ENCODE measurements around the gene GPHN. TPM values are rescaled to one million over a fixed set of nuclear protein-coding genes. Genes with fewer than 3 reads are reported as not detected.
A peak's percentile ranks its signal among the peaks of the same experiment; 100 is the strongest.

GPHN gene
- total and polyA plus RNA-seq, 2 donors from 2014 or later = 35.4 to 62.0 TPM

DNA sequence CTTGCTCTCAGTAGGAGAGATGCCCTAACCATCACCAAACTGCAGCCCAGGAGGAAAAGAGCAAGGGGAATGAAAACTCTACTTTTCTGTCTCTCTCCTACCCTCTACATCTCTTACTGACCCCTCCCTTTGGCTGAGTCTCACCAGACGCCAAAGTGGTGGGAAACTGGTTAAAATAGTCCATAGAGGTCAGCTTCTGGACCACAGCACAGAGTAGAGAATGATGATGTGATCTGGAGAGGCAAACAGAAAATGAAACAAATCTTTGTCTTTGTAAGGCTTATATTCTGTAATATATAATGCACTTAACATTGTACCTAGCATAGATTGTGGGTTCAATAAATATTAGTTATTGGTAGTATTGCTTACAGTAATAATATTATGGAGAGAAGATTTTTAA, 600.3 kb downstream of the GPHN start:
- TF ChIP-seq, protein P1, sequence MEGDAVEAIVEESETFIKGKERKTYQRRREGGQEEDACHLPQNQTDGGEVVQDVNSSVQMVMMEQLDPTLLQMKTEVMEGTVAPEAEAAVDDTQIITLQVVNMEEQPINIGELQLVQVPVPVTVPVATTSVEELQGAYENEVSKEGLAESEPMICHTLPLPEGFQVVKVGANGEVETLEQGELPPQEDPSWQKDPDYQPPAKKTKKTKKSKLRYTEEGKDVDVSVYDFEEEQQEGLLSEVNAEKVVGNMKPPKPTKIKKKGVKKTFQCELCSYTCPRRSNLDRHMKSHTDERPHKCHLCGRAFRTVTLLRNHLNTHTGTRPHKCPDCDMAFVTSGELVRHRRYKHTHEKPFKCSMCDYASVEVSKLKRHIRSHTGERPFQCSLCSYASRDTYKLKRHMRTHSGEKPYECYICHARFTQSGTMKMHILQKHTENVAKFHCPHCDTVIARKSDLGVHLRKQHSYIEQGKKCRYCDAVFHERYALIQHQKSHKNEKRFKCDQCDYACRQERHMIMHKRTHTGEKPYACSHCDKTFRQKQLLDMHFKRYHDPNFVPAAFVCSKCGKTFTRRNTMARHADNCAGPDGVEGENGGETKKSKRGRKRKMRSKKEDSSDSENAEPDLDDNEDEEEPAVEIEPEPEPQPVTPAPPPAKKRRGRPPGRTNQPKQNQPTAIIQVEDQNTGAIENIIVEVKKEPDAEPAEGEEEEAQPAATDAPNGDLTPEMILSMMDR (IDR thresholded peaks at IDR 0.05; ENCODE audit: borderline replicate concordance, extremely low read depth, insufficient read depth) = no peak

DNA sequence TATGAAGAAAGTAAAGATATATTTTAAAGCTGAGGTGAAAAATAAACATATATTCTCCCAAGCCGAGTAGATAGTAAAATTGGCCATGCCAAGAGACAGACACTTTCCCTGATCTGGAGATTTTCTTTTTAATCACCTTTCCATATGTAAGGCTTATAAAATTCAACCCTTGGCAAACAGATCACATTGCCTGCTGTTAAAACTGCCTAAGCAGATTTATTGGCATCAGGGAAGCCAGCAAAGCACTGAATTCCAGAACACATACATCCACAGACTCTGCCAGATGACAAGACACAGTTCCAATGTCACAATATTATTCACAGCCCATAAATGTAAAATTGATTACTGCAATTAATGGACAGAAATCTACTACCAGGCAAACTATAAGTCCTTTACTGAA, 603.1 kb downstream of the GPHN start:
- no peak overlapping the region for H3K27ac ChIP-seq (ENCODE audit: low read depth in 2 of 2, low read length in 2 of 2)
- FAIRE-seq = no peak
- no peak overlapping the region for H3K4me3 ChIP-seq (ENCODE audit: low read length in 3 of 3)
- H3K9me3 ChIP-seq (ENCODE audit: control insufficient read depth in 2 of 3, insufficient read depth in 1 of 3, low read length in 3 of 3) = peaks cover 0 to 3% (median under 1%) of the 10 kb centered on the region in 3 donors
- no peaks in the 10 kb centered on the region for H3K27me3 ChIP-seq (ENCODE audit: control insufficient read depth, insufficient read depth, low read length)
- no peaks in the 10 kb centered on the region for H3K4me1 ChIP-seq (ENCODE audit: control insufficient read depth in 2 of 3, insufficient read depth in 2 of 3, low read depth in 1 of 3, low read length in 3 of 3)
- intact Hi-C loops (cut with DNase I) = no loop called here
- H3K36me3 ChIP-seq (ENCODE audit: control insufficient read depth in 2 of 3, insufficient read depth in 3 of 3, low read length in 3 of 3) = peaks cover 0 to 3% (median 3%) of the 10 kb centered on the region in 3 donors
- peak in 3 of 5 donors; percentile 31 to 67 (median 64) for DNase-seq
- TF ChIP-seq, protein P1 (IDR thresholded peaks at IDR 0.05; ENCODE audit: borderline replicate concordance, extremely low read depth, insufficient read depth) = no peak
- H3K9ac ChIP-seq (ENCODE audit: low read length in 3 of 3) = no peak overlapping the region

More for the DNA sequence above, 600.3 kb downstream of the GPHN start:
- no peak for DNase-seq
- Histone ChIP-seq H3K4me3 (ENCODE audit: low read length in 3 of 3) (no peak overlapping the region), H3K27ac (ENCODE audit: low read depth in 2 of 2, low read length in 2 of 2) (no peak overlapping the region), H3K9ac (ENCODE audit: low read length in 3 of 3) (no peak overlapping the region), H3K36me3 (ENCODE audit: control insufficient read depth in 2 of 3, insufficient read depth in 3 of 3, low read length in 3 of 3) (peaks cover 0 to 3% (median 3%) of the 10 kb centered on the region in 3 donors), H3K27me3 (ENCODE audit: control insufficient read depth, insufficient read depth, low read length) (no peaks in the 10 kb centered on the region), H3K4me1 (ENCODE audit: control insufficient read depth in 2 of 3, insufficient read depth in 2 of 3, low read depth in 1 of 3, low read length in 3 of 3) (no peaks in the 10 kb centered on the region), H3K9me3 (ENCODE audit: control insufficient read depth in 2 of 3, insufficient read depth in 1 of 3, low read length in 3 of 3) (peaks cover 0 to 21% (median 4%) of the 10 kb centered on the region in 3 donors)
- no peak for FAIRE-seq
- intact Hi-C loops (cut with DNase I) = no loop called here

DNA sequence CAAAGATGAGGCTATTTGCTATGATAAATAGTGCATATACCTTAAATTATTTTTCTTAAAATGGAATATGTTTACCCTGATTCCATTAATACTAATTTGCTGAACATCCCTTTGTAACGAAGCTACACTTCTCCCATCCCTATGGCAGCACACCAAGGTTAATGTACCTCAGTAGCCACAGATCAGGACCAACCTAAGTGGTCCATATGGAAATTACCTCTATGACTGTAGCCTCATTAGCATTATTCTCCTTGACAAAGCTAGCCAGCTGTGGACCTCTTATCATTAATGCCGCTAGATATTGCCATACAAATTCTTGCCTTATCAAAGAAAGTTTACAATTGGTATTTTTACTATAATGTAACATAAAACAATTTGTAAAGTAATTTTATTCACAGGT, 604.4 kb downstream of the GPHN start:
- FAIRE-seq = no peak
- Histone ChIP-seq H3K27me3 (ENCODE audit: control insufficient read depth, insufficient read depth, low read length) (no peaks in the 10 kb centered on the region), H3K9ac (ENCODE audit: low read length in 3 of 3) (no peak overlapping the region), H3K9me3 (ENCODE audit: control insufficient read depth in 2 of 3, insufficient read depth in 1 of 3, low read length in 3 of 3) (no peaks in the 10 kb centered on the region), H3K4me3 (ENCODE audit: low read length in 3 of 3) (no peak overlapping the region), H3K27ac (ENCODE audit: low read depth in 2 of 2, low read length in 2 of 2) (no peak overlapping the region), H3K36me3 (ENCODE audit: control insufficient read depth in 2 of 3, insufficient read depth in 3 of 3, low read length in 3 of 3) (peaks cover 0 to 3% (median 3%) of the 10 kb centered on the region in 3 donors), H3K4me1 (ENCODE audit: control insufficient read depth in 2 of 3, insufficient read depth in 2 of 3, low read depth in 1 of 3, low read length in 3 of 3) (no peaks in the 10 kb centered on the region)
- no peak for DNase-seq
- intact Hi-C loops (cut with DNase I) = no loop called here
- TF ChIP-seq, protein P1 (IDR thresholded peaks at IDR 0.05; ENCODE audit: borderline replicate concordance, extremely low read depth, insufficient read depth) = no peak

DNA sequence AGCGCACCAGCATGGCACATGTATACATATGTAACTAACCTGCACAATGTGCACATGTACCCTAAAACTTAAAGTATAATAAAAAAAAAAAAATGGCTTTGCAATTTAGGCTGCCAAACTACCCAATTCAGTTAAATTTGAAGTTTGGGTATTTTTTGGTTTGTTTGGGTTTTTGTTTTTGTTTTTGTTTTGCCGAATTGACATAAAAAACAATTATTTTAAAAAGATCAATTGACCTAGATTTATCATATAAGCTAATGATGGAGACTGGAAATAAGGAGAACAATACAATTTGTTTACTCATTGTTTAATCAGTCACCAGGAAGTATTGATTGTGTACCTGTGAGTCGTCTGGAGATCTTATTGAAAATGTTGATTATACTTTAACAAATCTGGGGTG, 619.2 kb downstream of the GPHN start:
- H3K27ac ChIP-seq (ENCODE audit: low read depth in 2 of 2, low read length in 2 of 2) = no peak overlapping the region
- FAIRE-seq = no peak

More for the DNA sequence above, 619.2 kb downstream of the GPHN start:
- intact Hi-C loops (cut with DNase I) = no loop called here
- DNase-seq = no peak
- H3K4me3 ChIP-seq (ENCODE audit: low read length in 3 of 3) = no peak overlapping the region
- H3K4me1 ChIP-seq (ENCODE audit: control insufficient read depth in 2 of 3, insufficient read depth in 2 of 3, low read depth in 1 of 3, low read length in 3 of 3) = no peaks in the 10 kb centered on the region
- TF ChIP-seq, protein P1 (IDR thresholded peaks at IDR 0.05; ENCODE audit: borderline replicate concordance, extremely low read depth, insufficient read depth) = no peak
- H3K9me3 ChIP-seq (ENCODE audit: control insufficient read depth in 2 of 3, insufficient read depth in 1 of 3, low read length in 3 of 3) = no peaks in the 10 kb centered on the region
- no peaks in the 10 kb centered on the region for H3K27me3 ChIP-seq (ENCODE audit: control insufficient read depth, insufficient read depth, low read length)
- no peak overlapping the region for H3K9ac ChIP-seq (ENCODE audit: low read length in 3 of 3)
- H3K36me3 ChIP-seq (ENCODE audit: control insufficient read depth in 2 of 3, insufficient read depth in 3 of 3, low read length in 3 of 3) = peaks cover 3 to 10% (median 9%) of the 10 kb centered on the region in 3 donors

All from kidney (tissue), 14 donors.